ENCODE data around the gene AOC2.

DNA sequence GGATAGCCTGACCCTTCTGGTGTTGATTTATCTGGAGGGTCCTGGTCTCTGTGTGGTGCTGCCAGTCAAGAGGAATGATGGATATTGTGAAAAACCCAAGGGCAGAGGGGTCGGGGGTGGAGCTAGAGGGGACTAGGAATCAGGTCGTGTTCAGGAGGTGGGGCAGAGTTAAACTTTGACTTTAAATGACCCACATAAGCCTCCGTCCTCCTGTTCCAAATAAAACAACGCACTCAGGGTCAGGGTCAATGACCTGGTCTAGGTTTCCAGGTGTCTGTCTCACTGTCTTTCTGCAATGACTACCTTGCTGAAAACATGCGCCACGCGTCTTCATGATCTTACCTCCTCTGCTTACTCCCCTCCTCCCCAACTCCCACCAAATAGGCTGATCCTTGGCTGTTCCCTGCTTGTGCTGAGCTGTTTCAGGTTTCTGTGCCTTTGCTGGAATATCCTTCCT lies 21.3 kb downstream of the AOC2 start:
- TF ChIP-seq, protein P1, sequence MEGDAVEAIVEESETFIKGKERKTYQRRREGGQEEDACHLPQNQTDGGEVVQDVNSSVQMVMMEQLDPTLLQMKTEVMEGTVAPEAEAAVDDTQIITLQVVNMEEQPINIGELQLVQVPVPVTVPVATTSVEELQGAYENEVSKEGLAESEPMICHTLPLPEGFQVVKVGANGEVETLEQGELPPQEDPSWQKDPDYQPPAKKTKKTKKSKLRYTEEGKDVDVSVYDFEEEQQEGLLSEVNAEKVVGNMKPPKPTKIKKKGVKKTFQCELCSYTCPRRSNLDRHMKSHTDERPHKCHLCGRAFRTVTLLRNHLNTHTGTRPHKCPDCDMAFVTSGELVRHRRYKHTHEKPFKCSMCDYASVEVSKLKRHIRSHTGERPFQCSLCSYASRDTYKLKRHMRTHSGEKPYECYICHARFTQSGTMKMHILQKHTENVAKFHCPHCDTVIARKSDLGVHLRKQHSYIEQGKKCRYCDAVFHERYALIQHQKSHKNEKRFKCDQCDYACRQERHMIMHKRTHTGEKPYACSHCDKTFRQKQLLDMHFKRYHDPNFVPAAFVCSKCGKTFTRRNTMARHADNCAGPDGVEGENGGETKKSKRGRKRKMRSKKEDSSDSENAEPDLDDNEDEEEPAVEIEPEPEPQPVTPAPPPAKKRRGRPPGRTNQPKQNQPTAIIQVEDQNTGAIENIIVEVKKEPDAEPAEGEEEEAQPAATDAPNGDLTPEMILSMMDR (conservative IDR thresholded peaks at IDR 0.05): no peak
- no peak for TF ChIP-seq EZH2 (IDR thresholded peaks at IDR 0.05; ENCODE audit: low read depth)
